Peyer's patch (tissue), 4 donors: ENCODE results near the gene ANAPC15. TPM values are rescaled to one million over a fixed set of nuclear protein-coding genes. Genes with fewer than 3 reads are reported as not detected.
"Not testable (repeated sequence)": the region's sequence is repeated elsewhere in the genome, so short reads cannot be mapped to it uniquely, and the experiment has no call there.

Experiments
- DNase-seq, 3 donors: peaks; one replicate each; pipeline ENCODE4 v3.0.0-alpha.2; 2017 to 2019
- H3K27ac ChIP-seq, 4 donors: fragments of 200-600 bp; sonication (generic); one replicate each; pipeline ENCODE4 v1.5.1; 2016 to 2019
- H3K27me3 ChIP-seq, 2 donors: fragments of 200-600 bp; sonication (generic); one replicate each; pipeline ENCODE4 v1.5.1; 2019
- H3K36me3 ChIP-seq, 3 donors: fragments of 200-600 bp; sonication (generic); one replicate each; pipeline ENCODE4 v1.5.1; 2016 to 2019
- H3K4me1 ChIP-seq, 4 donors: fragments of 200-600 bp; sonication (generic); one replicate each; pipeline ENCODE4 v1.5.1; 2016 to 2019
- H3K4me3 ChIP-seq, 4 donors: fragments of 200-600 bp; sonication (generic); 1 replicate in 3 of 4; 2 replicates in 1 of 4; pipeline ENCODE4 v1.5.1; 2016 to 2019; ENCODE audit warnings: mild to moderate bottlenecking in 1 of 4
- H3K9me3 ChIP-seq, 4 donors: fragments of 200-600 bp; sonication (generic); one replicate each; pipeline ENCODE4 v1.5.1; 2016 to 2019; ENCODE audit warnings: mild to moderate bottlenecking in 1 of 4
- CTCF ChIP-seq, 6 experiments: fragments of 450-650 bp in 4 of 6; fragments of 200-600 bp in 2 of 6; sonication (generic) in 1 of 6; IDR thresholded peaks; one replicate each; pipeline ENCODE4 v1.5.1; 2017 to 2019; ENCODE audit warnings: antibody characterized with exemption in 6 of 6, mild to moderate bottlenecking in 3 of 6, moderate library complexity in 1 of 6
- POLR2A ChIP-seq, 2 donors: fragments of 450-650 bp; IDR thresholded peaks; one replicate each; pipeline ENCODE4 v1.5.1; 2017; ENCODE audit warnings: antibody characterized with exemption in 2 of 2, mild to moderate bottlenecking in 2 of 2, moderate library complexity in 2 of 2
- total RNA-seq, 4 donors: library from RNA; depleted of rRNA; stranded (reverse); fragments of >200 nt; gene quantifications; one replicate each; pipeline ENCODE4 v1.1.0, GENCODE V29; 2016

ANAPC15 gene
- total RNA-seq, 4 donors from 2014 or later = 24.5 to 56.1 (median 43.0) TPM

- DNase-seq = no peak
- H3K27ac ChIP-seq = no peak overlapping the region
- H3K27me3 ChIP-seq = no peaks in the 10 kb centered on the region
- no peak overlapping the region for H3K4me3 ChIP-seq
- H3K4me1 ChIP-seq = no peaks in the 10 kb centered on the region
- H3K36me3 ChIP-seq = no peaks in the 10 kb centered on the region
- TF ChIP-seq POLR2A (IDR thresholded peaks at IDR 0.05) (no peak), CTCF (IDR thresholded peaks at IDR 0.05) (no peak)
- H3K9me3 ChIP-seq = no peaks in the 10 kb centered on the region
Observed at GRCh38 chr11:72139500-72139899, 27.0 kb upstream of the ANAPC15 start.

DNA sequence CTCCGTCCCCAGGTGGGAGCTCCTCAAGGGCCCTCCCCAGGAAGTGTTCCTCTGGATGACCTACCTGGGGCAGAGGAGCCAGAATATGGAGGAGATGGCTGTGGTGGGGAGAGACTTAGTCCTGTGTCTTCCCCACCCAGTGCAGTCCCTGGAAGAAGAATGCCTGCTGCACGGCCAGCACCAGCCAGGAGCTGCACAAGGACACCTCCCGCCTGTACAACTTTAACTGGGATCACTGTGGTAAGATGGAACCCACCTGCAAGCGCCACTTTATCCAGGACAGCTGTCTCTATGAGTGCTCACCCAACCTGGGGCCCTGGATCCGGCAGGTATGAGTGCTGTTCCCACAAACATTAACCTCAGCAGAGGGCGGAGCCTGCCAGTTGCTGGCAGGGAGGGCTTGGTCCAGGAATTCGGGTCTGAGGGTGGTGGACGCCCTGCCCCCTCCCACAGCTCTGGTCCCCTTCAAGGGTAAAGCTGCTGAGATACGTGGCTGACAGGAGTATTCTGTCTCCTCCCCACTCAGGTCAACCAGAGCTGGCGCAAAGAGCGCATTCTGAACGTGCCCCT lies 26.4 kb upstream of the ANAPC15 start:
- no peak overlapping the region for H3K27ac ChIP-seq
- H3K36me3 ChIP-seq = no peaks in the 10 kb centered on the region
- no peaks in the 10 kb centered on the region for H3K9me3 ChIP-seq
- H3K4me1 ChIP-seq = no peaks in the 10 kb centered on the region
- no peak overlapping the region for H3K4me3 ChIP-seq
- no peaks in the 10 kb centered on the region for H3K27me3 ChIP-seq
- no peak for DNase-seq
- no peak for TF ChIP-seq POLR2A (IDR thresholded peaks at IDR 0.05)
- TF ChIP-seq CTCF (IDR thresholded peaks at IDR 0.05) = no peak

DNA sequence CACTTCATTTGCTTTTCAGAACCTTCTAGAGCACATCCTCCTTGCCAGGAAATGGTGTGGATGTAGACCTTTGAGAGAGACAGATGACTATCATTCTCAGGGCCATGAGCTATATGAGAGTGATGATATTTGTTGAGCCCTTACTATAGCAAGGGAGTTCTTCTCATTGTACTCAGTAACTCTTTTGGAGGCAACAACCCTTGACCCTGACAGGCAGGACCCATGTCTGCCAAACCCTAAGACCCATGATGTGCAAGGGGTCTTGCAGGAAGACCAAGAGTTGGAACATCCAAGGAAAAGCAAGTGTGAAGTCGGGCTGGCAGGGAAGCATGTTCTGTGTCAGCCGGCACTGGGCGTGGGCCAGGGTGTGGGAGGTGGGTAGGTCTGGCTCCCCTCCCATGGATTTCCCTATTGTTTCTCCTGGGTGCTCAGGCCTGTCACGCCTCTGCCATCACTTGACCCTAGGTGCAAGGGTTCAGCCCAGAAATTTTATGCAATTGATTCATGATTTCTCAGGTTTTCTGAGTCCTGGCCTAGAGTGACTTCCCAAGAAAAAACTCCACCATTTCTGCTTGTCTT lies 24.3 kb upstream of the ANAPC15 start:
- DNase-seq = no peak
- no peaks in the 10 kb centered on the region for H3K9me3 ChIP-seq
- H3K27ac ChIP-seq = no peak overlapping the region
- TF ChIP-seq POLR2A (IDR thresholded peaks at IDR 0.05) (no peak), CTCF (IDR thresholded peaks at IDR 0.05) (no peak)
- no peaks in the 10 kb centered on the region for H3K36me3 ChIP-seq
- no peaks in the 10 kb centered on the region for H3K27me3 ChIP-seq
- H3K4me3 ChIP-seq = no peak overlapping the region
- H3K4me1 ChIP-seq = no peaks in the 10 kb centered on the region

DNA sequence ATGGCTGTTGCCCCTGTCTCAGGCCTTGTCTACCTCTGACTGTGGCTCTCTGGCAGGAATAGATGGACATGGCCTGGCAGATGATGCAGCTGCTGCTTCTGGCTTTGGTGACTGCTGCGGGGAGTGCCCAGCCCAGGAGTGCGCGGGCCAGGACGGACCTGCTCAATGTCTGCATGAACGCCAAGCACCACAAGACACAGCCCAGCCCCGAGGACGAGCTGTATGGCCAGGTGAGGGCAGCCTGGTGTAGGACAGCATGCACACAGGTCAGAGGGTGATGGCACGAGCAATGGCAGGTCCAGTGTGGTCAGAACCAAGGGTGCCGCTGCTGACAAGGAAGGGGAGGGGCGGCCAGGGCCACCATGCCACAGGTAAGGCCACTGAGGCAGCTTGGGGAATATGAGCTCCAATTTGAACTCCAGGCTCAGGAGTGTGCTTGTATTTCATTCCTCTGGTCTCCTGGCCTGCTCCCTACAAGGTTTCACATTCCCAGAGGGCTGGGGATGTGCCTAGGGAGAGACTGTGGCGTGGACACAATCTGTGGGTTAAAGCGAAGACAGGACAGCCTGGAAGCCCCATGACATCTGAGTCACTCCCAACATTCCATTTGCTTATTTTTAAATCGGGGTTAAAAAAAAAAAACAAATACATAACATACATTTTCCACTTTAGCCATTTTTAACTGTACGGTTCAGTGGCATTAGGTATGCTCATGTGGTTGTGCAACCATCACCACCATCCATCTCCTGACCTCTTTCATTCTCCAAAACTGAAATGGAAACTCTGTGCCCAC lies 23.6 kb upstream of the ANAPC15 start:
- no peaks in the 10 kb centered on the region for H3K9me3 ChIP-seq
- H3K4me3 ChIP-seq = no peak overlapping the region
- TF ChIP-seq POLR2A (IDR thresholded peaks at IDR 0.05) (no peak), CTCF (IDR thresholded peaks at IDR 0.05) (no peak)
- H3K4me1 ChIP-seq = no peaks in the 10 kb centered on the region
- DNase-seq = no peak
- no peak overlapping the region for H3K27ac ChIP-seq
- H3K36me3 ChIP-seq = no peaks in the 10 kb centered on the region
- no peaks in the 10 kb centered on the region for H3K27me3 ChIP-seq

GRCh38 chr11:72135473-72135872 lies 23.0 kb upstream of the ANAPC15 start, which contains the start of gene FOLR3:
FOLR3 (plus strand) TSS chr11:72135725; CDS start chr11:72135953, 228 bp downstream.
- not testable (repeated sequence) for H3K4me3 ChIP-seq, H3K27ac ChIP-seq, DNase-seq, H3K27me3 ChIP-seq, H3K4me1 ChIP-seq, H3K9me3 ChIP-seq, H3K36me3 ChIP-seq

- no peaks in the 10 kb centered on the region for H3K27me3 ChIP-seq
- H3K4me3 ChIP-seq = no peak overlapping the region
- no peak for DNase-seq
- no peaks in the 10 kb centered on the region for H3K36me3 ChIP-seq
- no peaks in the 10 kb centered on the region for H3K9me3 ChIP-seq
- no peaks in the 10 kb centered on the region for H3K4me1 ChIP-seq
- TF ChIP-seq CTCF (IDR thresholded peaks at IDR 0.05) = no peak
- TF ChIP-seq POLR2A (IDR thresholded peaks at IDR 0.05) = no peak
- no peak overlapping the region for H3K27ac ChIP-seq
Observed at GRCh38 chr11:72132646-72133045, 20.2 kb upstream of the ANAPC15 start.
